Effector memory CD8-positive, alpha-beta T cell (primary cell): ENCODE results near the gene AUTS2.

Experiments used
- ATAC-seq: fragments of 150-1000 bp; cut with Tn5 transposase; replicated peaks from 2 replicates; pipeline ENCODE4 v1.10.0; 2021; ENCODE audit warnings: mild to moderate bottlenecking, moderate library complexity
- DNase-seq, 3 experiments: peaks; one replicate each; pipeline ENCODE4 v3.0.0; 2021
- H3K27ac Mint-ChIP-seq, 2 donors: one replicate each; pipeline ENCODE4 v1.8.0; 2022; ENCODE audit warnings: mild to moderate bottlenecking in 2 of 2, mixed read lengths in 2 of 2, moderate library complexity in 2 of 2
- H3K27me3 Mint-ChIP-seq, 2 donors: one replicate each; pipeline ENCODE4 v1.8.0; 2022; ENCODE audit warnings: mixed read lengths in 2 of 2
- H3K36me3 Mint-ChIP-seq: one replicate; pipeline ENCODE4 v1.8.0; 2022; ENCODE audit warnings: mild to moderate bottlenecking, moderate library complexity, mixed read lengths; ENCODE audit not compliant: insufficient read depth
- H3K4me1 Mint-ChIP-seq, 2 donors: one replicate each; pipeline ENCODE4 v1.8.0; 2022; ENCODE audit warnings: low read depth in 2 of 2, mixed read lengths in 2 of 2
- H3K4me3 Mint-ChIP-seq, 2 donors: one replicate each; pipeline ENCODE4 v1.8.0; 2022; ENCODE audit warnings: mild to moderate bottlenecking in 2 of 2, mixed read lengths in 2 of 2, moderate library complexity in 2 of 2
- H3K9me3 Mint-ChIP-seq, 2 donors: one replicate each; pipeline ENCODE4 v1.8.0; 2022; ENCODE audit warnings: mixed read lengths in 2 of 2

The AUTS2 gene

DNA sequence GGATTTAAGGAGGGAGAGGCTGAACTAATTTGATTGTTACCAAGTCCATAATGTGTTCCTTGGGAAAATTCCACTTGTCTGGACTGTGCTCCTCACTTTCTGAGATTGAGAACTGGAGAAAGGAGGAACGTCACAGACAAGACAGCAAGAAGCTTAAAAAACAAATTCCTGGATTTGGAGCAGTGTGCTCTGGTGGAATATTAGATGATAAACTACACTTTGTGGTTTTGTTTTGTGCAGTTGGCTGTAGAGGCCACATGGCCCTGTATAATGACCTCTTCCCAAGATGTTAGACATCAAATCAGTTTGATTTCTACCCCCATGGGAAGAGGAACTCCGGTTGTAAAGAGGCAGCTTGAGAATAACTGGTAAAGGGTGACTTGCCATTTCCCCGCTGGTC lies 1112.4 kb downstream of the AUTS2 start:
- no peak for DNase-seq
- no peak for ATAC-seq
- peaks cover 14% of the 10 kb centered on the region for H3K36me3 Mint-ChIP-seq
- no peaks in the 10 kb centered on the region for H3K27me3 Mint-ChIP-seq
- peaks cover 61 to 64% of the 10 kb centered on the region in 2 donors for H3K4me1 Mint-ChIP-seq
- peak overlapping the region; percentile 21 to 65 for H3K4me3 Mint-ChIP-seq
- peak overlapping the region; percentile 50 to 89 for H3K27ac Mint-ChIP-seq
- no peaks in the 10 kb centered on the region for H3K9me3 Mint-ChIP-seq

DNA sequence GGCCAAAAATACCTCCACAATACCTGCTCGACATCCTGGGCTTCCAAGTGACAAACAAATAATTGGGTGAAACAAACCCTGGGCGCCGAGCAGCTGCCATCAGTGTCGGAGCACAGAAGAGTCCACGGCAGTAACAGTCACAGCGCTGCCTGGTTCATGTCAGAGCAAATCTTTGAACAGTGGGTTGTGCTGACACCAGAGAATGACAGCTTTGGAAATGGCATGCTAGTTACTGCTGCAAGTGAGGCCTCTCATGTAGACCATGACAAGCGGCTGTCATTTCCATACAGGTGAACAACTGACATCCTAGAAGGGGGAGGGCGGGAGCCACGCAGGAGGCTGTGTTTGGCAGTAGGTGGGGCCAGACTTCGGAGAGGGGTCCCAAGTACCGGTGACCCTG lies 1113.2 kb downstream of the AUTS2 start:
- H3K4me1 Mint-ChIP-seq, result peaks cover 54 to 61% of the 10 kb centered on the region in 2 donors
- H3K36me3 Mint-ChIP-seq, result peaks cover 12% of the 10 kb centered on the region
- no peaks in the 10 kb centered on the region for H3K9me3 Mint-ChIP-seq
- peak overlapping the region in 1 of 2 donors; percentile 89 for H3K27ac Mint-ChIP-seq
- ATAC-seq (no peak), DNase-seq (no peak)
- no peaks in the 10 kb centered on the region for H3K27me3 Mint-ChIP-seq
- H3K4me3 Mint-ChIP-seq, result peak overlapping the region; percentile 25 to 38

DNA sequence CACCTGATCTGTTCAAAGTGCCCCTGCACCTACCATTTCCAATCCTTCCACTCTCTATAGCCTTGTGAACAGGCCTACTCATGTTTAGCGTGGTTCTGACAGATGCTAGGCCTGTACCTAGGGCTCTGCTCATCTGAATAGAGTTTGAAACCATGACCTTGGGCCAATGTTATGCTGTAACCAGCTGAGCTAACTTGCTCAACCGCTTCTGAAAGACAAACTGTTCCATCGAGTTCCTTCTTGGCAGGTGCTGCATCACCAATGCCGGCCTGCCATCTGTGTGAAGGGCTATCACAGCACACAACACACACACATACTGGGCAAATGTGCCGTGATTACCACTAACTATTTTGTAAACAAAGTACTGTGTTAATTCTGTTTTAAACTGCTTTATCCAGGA lies 1114.7 kb downstream of the AUTS2 start:
- Mint-ChIP-seq H3K36me3 (peaks cover 11% of the 10 kb centered on the region), H3K27ac (peak overlapping the region in 1 of 2 donors; percentile 81), H3K4me3 (no peak overlapping the region), H3K4me1 (peaks cover 46 to 63% of the 10 kb centered on the region in 2 donors), H3K27me3 (no peaks in the 10 kb centered on the region), H3K9me3 (no peaks in the 10 kb centered on the region)
- ATAC-seq, result no peak
- DNase-seq, result no peak

DNA sequence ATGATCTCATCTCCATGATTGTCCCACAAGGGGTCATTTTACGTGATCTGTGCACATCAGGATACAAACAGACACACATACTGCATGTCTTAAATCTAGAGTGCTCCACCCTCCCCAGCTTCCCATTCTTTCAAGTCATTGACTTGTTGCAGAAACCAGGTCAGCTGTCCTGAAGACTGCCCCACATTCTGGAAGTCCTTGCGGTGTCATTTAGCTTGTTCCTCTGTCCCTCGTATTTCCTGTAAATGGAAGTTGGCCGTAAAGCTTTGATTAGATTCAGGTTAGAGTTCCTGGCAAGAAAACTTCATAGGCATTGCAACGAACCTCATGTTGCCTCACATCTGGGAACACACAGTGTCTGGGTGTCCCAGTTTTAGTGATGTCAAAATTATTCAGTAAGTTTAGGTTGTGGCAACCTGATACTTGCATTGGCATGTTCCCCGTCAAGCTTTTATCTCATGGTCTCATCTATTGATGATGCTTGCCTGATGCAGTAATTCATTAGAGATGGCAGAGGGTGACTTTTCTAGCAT lies 1116.3 kb downstream of the AUTS2 start:
- peak overlapping the region in 1 of 2 donors; percentile 79 for H3K27ac Mint-ChIP-seq
- peaks cover 58 to 68% of the 10 kb centered on the region in 2 donors for H3K4me1 Mint-ChIP-seq
- no peak for DNase-seq
- no peaks in the 10 kb centered on the region for H3K27me3 Mint-ChIP-seq
- H3K4me3 Mint-ChIP-seq, result peak overlapping the region in 1 of 2 donors; percentile 36
- H3K9me3 Mint-ChIP-seq, result no peaks in the 10 kb centered on the region
- peaks cover 1% of the 10 kb centered on the region for H3K36me3 Mint-ChIP-seq
- no peak for ATAC-seq

DNA sequence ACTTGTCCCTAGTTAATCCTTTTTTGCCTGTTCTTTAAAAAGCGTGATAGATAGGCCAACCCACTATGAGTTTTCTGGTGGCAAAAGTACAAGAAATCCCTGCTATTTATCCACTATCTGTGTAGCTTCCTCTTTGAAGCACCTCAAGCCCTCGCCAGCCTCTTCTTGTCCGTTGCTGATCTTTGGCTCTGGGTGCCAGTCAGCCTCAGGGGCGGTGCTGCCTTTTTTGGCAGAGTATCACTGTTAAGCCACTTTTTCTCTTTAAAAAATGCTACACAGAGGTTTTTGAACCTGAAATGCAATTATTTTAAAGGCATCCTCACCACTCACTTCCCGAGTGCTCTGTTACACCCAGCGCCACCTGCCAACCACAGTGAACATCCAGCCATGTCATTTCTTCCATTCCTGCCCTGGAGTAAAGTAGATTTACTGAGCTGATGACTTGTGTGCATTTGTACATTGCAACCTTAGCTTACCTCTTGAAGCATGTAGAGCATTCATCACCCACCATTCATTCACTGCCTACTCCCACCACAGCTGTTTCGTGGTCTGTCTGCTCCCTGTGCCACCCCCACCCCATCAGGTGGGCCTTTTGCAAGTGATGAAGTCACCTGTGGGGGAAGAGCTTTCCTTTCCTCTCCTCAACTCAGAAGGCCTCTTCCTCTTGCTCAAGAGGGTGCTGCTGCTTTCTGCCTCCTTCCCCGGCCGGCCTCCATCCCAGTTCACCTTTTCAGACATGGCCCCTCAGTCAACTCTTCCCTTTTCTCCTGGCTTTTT lies 1119.5 kb downstream of the AUTS2 start:
- Mint-ChIP-seq H3K4me1 (peaks cover 61 to 62% of the 10 kb centered on the region in 2 donors), H3K9me3 (no peaks in the 10 kb centered on the region), H3K36me3 (peaks cover 6% of the 10 kb centered on the region), H3K27me3 (no peaks in the 10 kb centered on the region), H3K27ac (peak overlapping the region; percentile 4 to 47), H3K4me3 (peak overlapping the region; percentile 50 to 60)
- no peak for DNase-seq
- ATAC-seq, result peak; percentile 51

DNA sequence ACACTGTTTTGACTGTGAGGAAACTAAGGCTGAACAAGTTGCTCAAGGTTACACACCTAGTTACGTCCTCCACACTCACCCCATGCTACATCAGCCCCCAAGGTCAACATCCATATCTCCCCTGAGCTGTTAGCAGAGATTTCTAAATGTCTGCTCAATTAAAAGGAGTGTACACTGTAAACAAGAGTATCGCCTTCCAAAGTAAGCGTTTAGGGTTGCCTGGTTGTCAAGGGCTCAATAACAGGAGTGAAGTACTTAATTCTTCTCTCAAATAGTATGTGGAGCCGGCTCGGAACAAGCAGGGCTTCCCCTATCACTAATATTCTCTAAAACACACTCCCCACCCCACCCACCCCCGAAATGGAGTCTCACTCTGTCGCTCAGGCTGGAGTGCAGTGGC lies 1120.8 kb downstream of the AUTS2 start:
- peaks cover 11% of the 10 kb centered on the region for H3K36me3 Mint-ChIP-seq
- peak overlapping the region; percentile 13 to 89 for H3K27ac Mint-ChIP-seq
- no peaks in the 10 kb centered on the region for H3K27me3 Mint-ChIP-seq
- peak overlapping the region; percentile 10 to 50 for H3K4me3 Mint-ChIP-seq
- H3K4me1 Mint-ChIP-seq, result peaks cover 60 to 63% of the 10 kb centered on the region in 2 donors
- no peak for ATAC-seq
- no peaks in the 10 kb centered on the region for H3K9me3 Mint-ChIP-seq
- DNase-seq, result no peak

DNA sequence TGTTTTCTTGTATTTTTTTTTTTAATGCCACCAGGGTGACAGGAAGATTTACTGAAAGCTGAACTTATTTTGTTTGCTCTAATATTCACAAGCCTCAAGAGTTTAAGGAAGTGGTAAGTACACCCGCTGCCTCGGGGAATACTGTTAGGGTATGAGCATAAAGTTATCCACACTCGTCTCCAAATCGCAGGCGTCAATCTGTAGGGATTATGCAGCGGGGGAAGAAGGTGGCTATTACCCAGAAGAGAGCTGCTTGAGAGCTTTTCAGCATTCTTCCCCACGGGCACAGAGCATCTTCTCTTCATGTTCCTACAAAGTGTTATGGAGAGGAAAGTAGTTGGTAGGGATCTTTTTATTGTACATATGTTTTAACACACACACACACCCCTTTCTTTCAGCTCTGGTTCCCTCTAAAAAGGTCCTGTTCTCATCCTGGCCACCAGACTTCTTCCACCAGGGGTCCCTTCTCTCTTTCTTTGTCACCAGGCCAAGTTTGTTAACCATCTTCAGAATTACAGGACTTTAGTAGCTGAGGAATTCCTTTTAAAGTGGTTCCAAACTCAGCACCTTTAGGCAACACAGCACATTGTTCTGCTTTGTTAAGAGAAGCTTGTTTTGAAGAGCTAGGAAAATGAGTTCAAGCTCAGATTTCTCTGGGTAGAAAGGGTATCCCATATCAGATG lies 1122.1 kb downstream of the AUTS2 start:
- Mint-ChIP-seq H3K27me3 (no peaks in the 10 kb centered on the region), H3K4me3 (peak overlapping the region; percentile 41 to 55), H3K4me1 (peaks cover 54 to 65% of the 10 kb centered on the region in 2 donors), H3K9me3 (no peaks in the 10 kb centered on the region), H3K27ac (peak overlapping the region; percentile 74 to 89), H3K36me3 (peaks cover 16% of the 10 kb centered on the region)
- DNase-seq (no peak), ATAC-seq (no peak)

DNA sequence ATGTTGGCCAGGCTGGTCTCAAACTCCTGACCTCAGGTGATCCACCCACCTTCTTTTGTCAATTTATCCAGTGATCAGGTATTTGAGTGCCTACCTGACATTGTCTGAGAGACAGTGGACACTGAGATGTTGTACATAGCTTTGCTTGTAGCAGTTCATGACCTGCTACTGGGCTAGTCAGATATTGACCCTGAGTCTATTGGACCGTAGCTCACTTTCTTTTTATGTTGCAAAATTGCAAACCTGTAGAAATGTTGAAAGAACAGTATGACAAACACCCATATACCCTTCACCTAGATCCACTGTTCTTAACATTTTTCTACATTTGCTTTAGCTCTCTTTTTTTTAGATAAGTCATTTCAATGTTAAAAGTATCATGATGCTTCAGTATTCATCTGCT lies 1123.2 kb downstream of the AUTS2 start:
- Mint-ChIP-seq H3K27ac (peak overlapping the region; percentile 52 to 77), H3K27me3 (no peaks in the 10 kb centered on the region), H3K9me3 (no peaks in the 10 kb centered on the region), H3K4me1 (peaks cover 58 to 62% of the 10 kb centered on the region in 2 donors), H3K36me3 (peaks cover 16% of the 10 kb centered on the region), H3K4me3 (peak overlapping the region; percentile 5 to 20)
- DNase-seq, result no peak
- no peak for ATAC-seq

DNA sequence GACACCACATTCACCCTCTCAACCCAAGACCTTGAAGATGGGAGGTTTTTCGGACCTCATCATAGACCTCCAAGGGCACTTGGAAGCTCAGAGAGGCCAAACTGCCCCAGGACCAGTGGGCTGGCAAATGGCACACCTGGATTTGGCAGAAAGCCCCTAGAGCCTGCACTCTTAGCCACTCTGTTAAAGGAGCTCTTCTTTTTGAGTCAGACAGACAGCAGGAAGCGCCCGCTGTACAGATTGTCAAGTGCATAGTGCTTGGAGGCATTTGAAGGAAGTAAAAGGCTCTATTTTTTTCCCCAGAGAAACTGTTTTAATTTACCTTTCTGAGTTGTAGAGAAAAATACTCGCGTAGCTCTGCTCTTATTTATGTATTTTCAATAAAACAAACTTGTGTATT lies 1125.1 kb downstream of the AUTS2 start:
- H3K36me3 Mint-ChIP-seq, result peaks cover 16% of the 10 kb centered on the region
- no peaks in the 10 kb centered on the region for H3K27me3 Mint-ChIP-seq
- no peak for DNase-seq
- H3K27ac Mint-ChIP-seq, result peak overlapping the region; percentile 41 to 46
- ATAC-seq, result peak; percentile 59
- H3K9me3 Mint-ChIP-seq, result no peaks in the 10 kb centered on the region
- peaks cover 47 to 65% of the 10 kb centered on the region in 2 donors for H3K4me1 Mint-ChIP-seq
- no peak overlapping the region for H3K4me3 Mint-ChIP-seq

DNA sequence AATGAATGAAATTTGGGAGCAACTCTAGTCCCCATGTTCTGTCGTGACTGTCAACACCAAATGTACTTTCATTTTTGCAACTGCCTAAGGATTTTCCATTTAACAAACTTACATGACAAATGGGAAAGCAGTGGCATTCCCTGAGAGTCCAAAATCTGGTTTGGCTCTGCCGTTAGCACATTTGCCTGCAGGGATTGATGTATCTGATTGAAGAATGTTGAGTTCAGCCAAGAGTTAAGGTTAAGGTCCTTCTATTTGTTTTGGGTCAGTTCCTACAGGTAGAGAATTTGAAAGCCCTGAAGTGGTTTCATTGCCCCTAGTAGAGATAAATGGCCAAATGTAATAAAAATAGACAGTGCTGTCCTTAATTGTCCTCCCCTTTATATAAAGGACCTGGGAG lies 1127.2 kb downstream of the AUTS2 start:
- DNase-seq (no peak), ATAC-seq (no peak)
- Mint-ChIP-seq H3K36me3 (peaks cover 13% of the 10 kb centered on the region), H3K4me3 (peak overlapping the region in 1 of 2 donors; percentile 21), H3K27me3 (no peaks in the 10 kb centered on the region), H3K27ac (peak overlapping the region; percentile 34 to 83), H3K9me3 (no peaks in the 10 kb centered on the region), H3K4me1 (peaks cover 42 to 60% of the 10 kb centered on the region in 2 donors)

DNA sequence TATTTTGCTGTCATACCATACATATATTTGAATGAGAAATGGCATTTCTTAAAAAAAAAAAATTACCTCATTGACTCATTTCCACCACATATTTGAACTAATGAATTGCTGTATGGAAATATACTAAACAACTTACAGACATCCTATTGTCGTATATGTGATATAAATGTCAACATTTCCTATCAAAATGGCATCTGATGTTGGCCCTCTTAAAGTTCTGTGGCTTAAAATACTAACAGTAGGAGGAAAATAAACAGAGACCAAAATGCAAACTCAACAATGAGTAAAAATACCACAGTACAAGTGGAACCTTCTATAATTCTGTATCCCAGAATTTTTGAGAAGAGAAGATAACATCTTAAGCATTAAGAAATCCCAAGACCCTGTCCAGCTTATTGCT lies 1128.0 kb downstream of the AUTS2 start:
- H3K27me3 Mint-ChIP-seq, result no peaks in the 10 kb centered on the region
- ATAC-seq, result no peak
- no peaks in the 10 kb centered on the region for H3K9me3 Mint-ChIP-seq
- peak overlapping the region; percentile 34 to 83 for H3K27ac Mint-ChIP-seq
- no peak overlapping the region for H3K4me3 Mint-ChIP-seq
- peaks cover 17% of the 10 kb centered on the region for H3K36me3 Mint-ChIP-seq
- peaks cover 42 to 61% of the 10 kb centered on the region in 2 donors for H3K4me1 Mint-ChIP-seq
- DNase-seq, result no peak

DNA sequence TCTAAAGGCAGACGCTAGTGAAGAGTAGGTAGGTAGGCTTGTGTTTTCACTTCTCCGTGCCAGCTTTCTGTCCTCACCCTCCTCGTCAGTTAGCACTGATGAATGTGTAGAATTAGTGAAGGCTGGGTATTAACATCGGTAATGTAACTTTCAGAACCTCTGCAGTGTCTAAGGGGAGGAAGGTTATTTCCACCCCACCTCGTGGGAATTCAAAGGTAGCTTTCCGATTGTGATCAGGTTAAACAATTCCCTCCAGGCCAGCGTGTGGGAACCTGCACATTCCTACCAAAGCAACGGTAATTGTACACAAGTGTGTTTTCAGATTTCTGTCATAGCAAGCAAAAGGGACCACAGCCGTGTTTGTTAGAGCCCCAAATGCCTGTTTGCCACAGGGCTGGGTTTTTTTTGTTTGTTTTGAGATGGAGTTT lies 1128.7 kb downstream of the AUTS2 start:
- Mint-ChIP-seq H3K36me3 (peaks cover 17% of the 10 kb centered on the region), H3K4me3 (peak overlapping the region in 1 of 2 donors; percentile 41), H3K27ac (peak overlapping the region; percentile 29 to 49), H3K27me3 (no peaks in the 10 kb centered on the region), H3K4me1 (peaks cover 41 to 60% of the 10 kb centered on the region in 2 donors), H3K9me3 (no peaks in the 10 kb centered on the region)
- DNase-seq (no peak), ATAC-seq (peak; percentile 26)

DNA sequence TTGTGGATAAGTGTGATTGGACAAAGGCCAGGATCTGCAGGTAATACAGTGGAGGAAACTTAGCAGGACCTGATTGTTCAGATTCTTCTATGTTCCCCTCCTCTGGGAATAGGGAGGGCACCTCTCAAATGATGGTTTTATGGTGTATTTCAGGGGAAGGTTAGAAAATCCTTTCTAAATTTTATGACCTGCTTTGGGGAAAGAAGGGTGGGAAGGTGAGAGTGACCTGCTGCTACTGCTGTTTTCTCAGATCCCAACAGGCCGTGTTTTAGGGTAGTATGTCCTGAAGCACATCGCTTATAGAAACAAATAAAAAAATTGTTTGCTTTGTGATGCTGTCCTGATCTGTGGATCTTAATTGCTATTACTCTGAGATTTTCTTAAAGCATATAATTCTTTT lies 1129.6 kb downstream of the AUTS2 start:
- H3K27me3 Mint-ChIP-seq, result no peaks in the 10 kb centered on the region
- ATAC-seq (no peak), DNase-seq (no peak)
- no peaks in the 10 kb centered on the region for H3K9me3 Mint-ChIP-seq
- peaks cover 46 to 60% of the 10 kb centered on the region in 2 donors for H3K4me1 Mint-ChIP-seq
- H3K4me3 Mint-ChIP-seq, result peak overlapping the region in 1 of 2 donors; percentile 1
- peak overlapping the region; percentile 49 to 78 for H3K27ac Mint-ChIP-seq
- H3K36me3 Mint-ChIP-seq, result peaks cover 17% of the 10 kb centered on the region
